ENCODE results near the gene ZNF619.

Gene ZNF619

GRCh38 chr3:40463579-40463978 lies 13.3 kb upstream of the ZNF619 start:
- no peak for DNase-seq (ENCODE audit: low read depth)
- H3K4me3 ChIP-seq (ENCODE audit: low read depth, low read length): no peak overlapping the region
- TF ChIP-seq CTCF (IDR thresholded peaks at IDR 0.05; ENCODE audit: low read depth, low read length): no peak
- TF ChIP-seq MYC (IDR thresholded peaks at IDR 0.05; ENCODE audit: low read depth, low read length): no peak
- no peak for TF ChIP-seq POLR2A (IDR thresholded peaks at IDR 0.05; ENCODE audit: extremely low read depth, insufficient read length)
- no peak for TF ChIP-seq MAX (IDR thresholded peaks at IDR 0.05; ENCODE audit: low read depth, low read length)

- no peak for TF ChIP-seq CTCF (IDR thresholded peaks at IDR 0.05; ENCODE audit: low read depth, low read length)
- no peak for TF ChIP-seq MYC (IDR thresholded peaks at IDR 0.05; ENCODE audit: low read depth, low read length)
- no peak for TF ChIP-seq POLR2A (IDR thresholded peaks at IDR 0.05; ENCODE audit: extremely low read depth, insufficient read length)
- H3K4me3 ChIP-seq (ENCODE audit: low read depth, low read length): no peak overlapping the region
- peak; percentile 20 for DNase-seq (ENCODE audit: low read depth)
Measured at GRCh38 chr3:40464339-40465110, 12.4 kb upstream of the ZNF619 start.

GRCh38 chr3:40465111-40465407 lies 11.9 kb upstream of the ZNF619 start:
- TF ChIP-seq POLR2A (IDR thresholded peaks at IDR 0.05; ENCODE audit: extremely low read depth, insufficient read length) (no peak), CTCF (IDR thresholded peaks at IDR 0.05; ENCODE audit: low read depth, low read length) (no peak), MAX (IDR thresholded peaks at IDR 0.05; ENCODE audit: low read depth, low read length) (no peak), MYC (IDR thresholded peaks at IDR 0.05; ENCODE audit: low read depth, low read length) (no peak)
- no peak for DNase-seq (ENCODE audit: low read depth)
- H3K4me3 ChIP-seq (ENCODE audit: low read depth, low read length): no peak overlapping the region

- TF ChIP-seq MAX (IDR thresholded peaks at IDR 0.05; ENCODE audit: low read depth, low read length): no peak
- TF ChIP-seq POLR2A (IDR thresholded peaks at IDR 0.05; ENCODE audit: extremely low read depth, insufficient read length): no peak
- TF ChIP-seq CTCF (IDR thresholded peaks at IDR 0.05; ENCODE audit: low read depth, low read length): no peak
- no peak for TF ChIP-seq MYC (IDR thresholded peaks at IDR 0.05; ENCODE audit: low read depth, low read length)
- no peak overlapping the region for H3K4me3 ChIP-seq (ENCODE audit: low read depth, low read length)
Measured at GRCh38 chr3:40465456-40465855, 11.5 kb upstream of the ZNF619 start.

GRCh38 chr3:40468018-40468417 lies 8.9 kb upstream of the ZNF619 start:
- DNase-seq (ENCODE audit: low read depth): no peak
- TF ChIP-seq CTCF (IDR thresholded peaks at IDR 0.05; ENCODE audit: low read depth, low read length) (no peak), MAX (IDR thresholded peaks at IDR 0.05; ENCODE audit: low read depth, low read length) (no peak), POLR2A (IDR thresholded peaks at IDR 0.05; ENCODE audit: extremely low read depth, insufficient read length) (no peak), MYC (IDR thresholded peaks at IDR 0.05; ENCODE audit: low read depth, low read length) (no peak)
- no peak overlapping the region for H3K4me3 ChIP-seq (ENCODE audit: low read depth, low read length)

More at GRCh38 chr3:40465456-40465855, 11.5 kb upstream of the ZNF619 start:
- no peak for DNase-seq (ENCODE audit: low read depth)
